Lower lobe of right lung (tissue), 2 donors: ENCODE measurements around the gene CADM1. TPM values are rescaled to one million over a fixed set of nuclear protein-coding genes. Genes with fewer than 3 reads are reported as not detected.

Experiments used
- ATAC-seq, 2 donors: fragments of 200-7000 bp; cut with Tn5 transposase; one replicate each; pipeline ENCODE4 v1.9.1; 2020 to 2022; ENCODE audit warnings: mild to moderate bottlenecking in 2 of 2, moderate library complexity in 2 of 2
- DNase-seq: peaks from one replicate; pipeline ENCODE4 v3.0.0-alpha.2; 2020
- H3K27ac ChIP-seq: fragments of 200-600 bp; one replicate; pipeline ENCODE4 v1.8.0; 2022
- H3K27me3 ChIP-seq: fragments of 200-600 bp; one replicate; pipeline ENCODE4 v1.8.0; 2022; ENCODE audit warnings: low read depth
- H3K36me3 ChIP-seq: fragments of 200-600 bp; one replicate; pipeline ENCODE4 v1.8.0; 2022; ENCODE audit warnings: mild to moderate bottlenecking
- H3K4me1 ChIP-seq: fragments of 200-600 bp; one replicate; pipeline ENCODE4 v1.8.0; 2022
- H3K4me3 ChIP-seq: fragments of 200-600 bp; one replicate; pipeline ENCODE4 v1.8.0; 2022; ENCODE audit warnings: mild to moderate bottlenecking
- H3K9me3 ChIP-seq: fragments of 200-600 bp; one replicate; pipeline ENCODE4 v1.8.0; 2022
- intact Hi-C: fragments of 100-400 bp; cut with DNase I; formaldehyde crosslinking; loops from one replicate; pipeline ENCODE4 v1.11.0; 2022
- total RNA-seq: library from RNA; stranded (reverse); fragmentation: NEBNext Ultra II Directional; extraction: Animal tissue kit (Norgen Biotek cat#: 25700); gene quantifications from one replicate; pipeline ENCODE4 v1.2.1, GENCODE V29; 2021
- TF ChIP-seq, protein P1 (sequence below): fragments of 200-600 bp; IDR thresholded peaks from one replicate; pipeline ENCODE4 v1.8.0; 2022; ENCODE audit warnings: antibody characterized with exemption, mild to moderate bottlenecking
- donor health status: DM: no; HTN: yes; CAD: no; lungs with severe emphysema.

The CADM1 gene
- total RNA-seq, 1 donor from 2014 or later, result 149 TPM

DNA sequence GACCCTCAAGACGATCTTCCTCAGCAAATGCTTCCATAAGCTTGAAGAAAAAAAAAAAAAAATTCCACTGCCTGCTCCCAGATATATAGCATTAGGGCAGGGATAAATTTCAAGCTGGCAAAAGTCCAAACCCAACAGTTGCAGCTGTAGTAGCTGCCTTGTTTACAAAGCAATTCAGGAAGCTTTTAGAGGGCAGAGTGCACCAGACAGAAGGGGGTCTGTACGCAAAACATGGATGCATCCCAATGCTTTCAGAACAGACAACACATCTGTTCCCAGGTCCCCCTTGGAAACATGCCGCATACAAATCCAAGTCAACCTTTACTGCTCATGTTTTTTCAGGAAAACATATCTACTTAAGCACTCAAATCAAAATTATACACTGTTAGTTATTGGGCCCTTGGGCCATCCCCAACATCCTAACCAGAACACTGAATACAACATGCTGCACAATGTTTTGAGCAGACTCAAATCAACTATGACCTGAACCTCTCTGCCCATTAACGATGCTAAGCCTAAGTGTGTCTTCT lies 94.5 kb downstream of the CADM1 start:
- H3K9me3 ChIP-seq, result no peaks in the 10 kb centered on the region
- no peaks in the 10 kb centered on the region for H3K36me3 ChIP-seq
- peaks cover 11% of the 10 kb centered on the region for H3K4me1 ChIP-seq
- H3K27ac ChIP-seq, result no peak overlapping the region
- DNase-seq (no peak), ATAC-seq (no peak)
- intact Hi-C loops, result no loop called here
- TF ChIP-seq, protein P1, sequence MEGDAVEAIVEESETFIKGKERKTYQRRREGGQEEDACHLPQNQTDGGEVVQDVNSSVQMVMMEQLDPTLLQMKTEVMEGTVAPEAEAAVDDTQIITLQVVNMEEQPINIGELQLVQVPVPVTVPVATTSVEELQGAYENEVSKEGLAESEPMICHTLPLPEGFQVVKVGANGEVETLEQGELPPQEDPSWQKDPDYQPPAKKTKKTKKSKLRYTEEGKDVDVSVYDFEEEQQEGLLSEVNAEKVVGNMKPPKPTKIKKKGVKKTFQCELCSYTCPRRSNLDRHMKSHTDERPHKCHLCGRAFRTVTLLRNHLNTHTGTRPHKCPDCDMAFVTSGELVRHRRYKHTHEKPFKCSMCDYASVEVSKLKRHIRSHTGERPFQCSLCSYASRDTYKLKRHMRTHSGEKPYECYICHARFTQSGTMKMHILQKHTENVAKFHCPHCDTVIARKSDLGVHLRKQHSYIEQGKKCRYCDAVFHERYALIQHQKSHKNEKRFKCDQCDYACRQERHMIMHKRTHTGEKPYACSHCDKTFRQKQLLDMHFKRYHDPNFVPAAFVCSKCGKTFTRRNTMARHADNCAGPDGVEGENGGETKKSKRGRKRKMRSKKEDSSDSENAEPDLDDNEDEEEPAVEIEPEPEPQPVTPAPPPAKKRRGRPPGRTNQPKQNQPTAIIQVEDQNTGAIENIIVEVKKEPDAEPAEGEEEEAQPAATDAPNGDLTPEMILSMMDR, result no peak
- no peak overlapping the region for H3K4me3 ChIP-seq
- no peaks in the 10 kb centered on the region for H3K27me3 ChIP-seq

DNA sequence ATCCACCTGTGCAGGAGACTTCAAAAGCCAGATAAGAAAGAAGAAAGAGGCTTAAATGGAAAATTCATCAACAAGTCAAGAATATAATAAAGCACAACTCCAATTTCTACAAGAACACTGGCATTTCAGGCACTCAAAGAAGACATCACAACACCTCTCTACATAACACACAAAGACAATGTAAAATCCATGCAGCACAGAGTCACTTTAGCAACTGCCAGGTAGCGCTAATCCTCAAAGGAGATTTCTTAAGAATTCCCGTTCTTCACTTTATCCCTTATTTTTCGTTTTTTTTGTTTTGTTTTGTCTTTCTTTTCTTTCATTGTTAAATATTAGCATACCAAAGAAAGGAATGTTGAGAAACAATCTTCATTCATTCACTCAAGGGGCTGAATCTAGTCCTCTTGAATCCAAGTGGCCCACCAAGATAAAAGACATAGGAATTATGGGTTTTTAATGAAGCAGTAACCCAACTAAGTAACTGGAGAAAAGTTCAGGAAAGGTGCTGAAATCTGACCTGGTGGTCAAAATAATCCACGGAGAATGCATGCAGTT lies 95.0 kb downstream of the CADM1 start:
- TF ChIP-seq, protein P1, result no peak
- no peak for ATAC-seq
- peaks cover 11% of the 10 kb centered on the region for H3K4me1 ChIP-seq
- no peaks in the 10 kb centered on the region for H3K36me3 ChIP-seq
- no peak overlapping the region for H3K4me3 ChIP-seq
- H3K27me3 ChIP-seq, result no peaks in the 10 kb centered on the region
- no peaks in the 10 kb centered on the region for H3K9me3 ChIP-seq
- DNase-seq, result no peak
- intact Hi-C loops, result no loop called here
- no peak overlapping the region for H3K27ac ChIP-seq

DNA sequence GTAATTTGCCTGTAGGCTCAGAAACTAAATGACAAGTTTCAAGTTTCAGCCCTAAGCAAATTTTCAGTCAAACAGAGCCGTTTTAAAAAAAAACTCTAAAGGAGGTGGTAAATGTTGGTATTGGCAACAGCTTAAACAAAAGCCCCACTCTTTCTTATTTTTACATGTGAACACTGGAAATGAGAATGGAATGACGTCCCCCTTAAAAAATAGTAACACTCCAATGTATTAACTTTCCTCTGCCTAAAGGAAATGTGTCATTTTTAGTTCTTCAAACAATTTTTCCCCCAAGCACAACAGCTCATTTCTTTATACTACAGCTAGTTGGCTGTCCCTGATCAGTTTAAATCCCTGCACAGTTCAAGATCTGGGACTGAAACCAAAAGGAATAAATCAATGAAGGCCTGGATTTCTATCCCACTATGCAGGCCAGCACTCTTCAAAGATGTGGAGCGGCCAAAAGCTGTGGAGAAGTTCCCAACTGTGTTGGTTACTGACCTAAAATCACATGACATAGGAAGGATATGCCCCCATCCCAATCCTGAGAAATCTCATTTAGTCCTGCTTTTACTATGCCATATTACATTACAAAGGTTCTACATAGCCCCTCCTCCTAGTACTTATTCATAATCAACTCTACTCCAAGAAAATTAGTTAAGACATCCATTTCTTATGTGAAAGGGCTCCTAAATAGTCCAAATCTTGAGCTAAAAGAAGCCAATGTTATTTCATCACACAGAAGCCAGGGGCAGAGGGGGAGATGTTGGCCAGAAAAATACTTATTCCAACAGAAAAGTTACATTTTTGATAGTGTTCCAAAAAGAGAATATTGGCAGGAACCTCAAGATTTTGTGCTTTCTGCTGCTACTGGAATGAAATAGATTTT lies 95.9 kb downstream of the CADM1 start:
- Histone ChIP-seq H3K36me3 (no peaks in the 10 kb centered on the region), H3K9me3 (no peaks in the 10 kb centered on the region), H3K4me1 (peaks cover 11% of the 10 kb centered on the region), H3K27me3 (no peaks in the 10 kb centered on the region), H3K4me3 (no peak overlapping the region), H3K27ac (no peak overlapping the region)
- intact Hi-C loops, result no loop called here
- TF ChIP-seq, protein P1, result no peak
- ATAC-seq (peak; percentile 45 to 68), DNase-seq (no peak)

DNA sequence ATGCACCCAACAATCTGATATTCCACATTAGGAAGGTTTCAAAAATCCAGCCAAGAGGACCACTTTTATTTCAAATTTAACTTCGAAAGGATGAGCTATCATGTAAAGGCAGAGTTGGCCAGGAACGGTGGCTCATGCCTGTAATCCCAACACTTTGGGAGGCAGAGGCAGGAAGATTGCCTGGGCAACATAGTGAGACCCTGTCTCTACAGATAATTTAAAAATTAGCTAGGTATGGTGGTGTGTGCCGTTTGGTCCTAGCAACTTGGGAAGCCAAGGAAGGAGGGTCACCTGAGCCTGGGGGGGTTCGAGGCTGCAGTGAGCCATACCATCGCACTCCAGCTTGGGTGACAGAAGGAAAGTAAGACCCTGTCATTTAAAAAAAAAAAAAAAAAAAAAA lies 96.7 kb downstream of the CADM1 start:
- no peak overlapping the region for H3K4me3 ChIP-seq
- TF ChIP-seq, protein P1, result no peak
- H3K27ac ChIP-seq, result no peak overlapping the region
- no peaks in the 10 kb centered on the region for H3K36me3 ChIP-seq
- DNase-seq (no peak), ATAC-seq (no peak)
- peaks cover 11% of the 10 kb centered on the region for H3K4me1 ChIP-seq
- no peaks in the 10 kb centered on the region for H3K27me3 ChIP-seq
- H3K9me3 ChIP-seq, result no peaks in the 10 kb centered on the region
- intact Hi-C loops, result no loop called here

DNA sequence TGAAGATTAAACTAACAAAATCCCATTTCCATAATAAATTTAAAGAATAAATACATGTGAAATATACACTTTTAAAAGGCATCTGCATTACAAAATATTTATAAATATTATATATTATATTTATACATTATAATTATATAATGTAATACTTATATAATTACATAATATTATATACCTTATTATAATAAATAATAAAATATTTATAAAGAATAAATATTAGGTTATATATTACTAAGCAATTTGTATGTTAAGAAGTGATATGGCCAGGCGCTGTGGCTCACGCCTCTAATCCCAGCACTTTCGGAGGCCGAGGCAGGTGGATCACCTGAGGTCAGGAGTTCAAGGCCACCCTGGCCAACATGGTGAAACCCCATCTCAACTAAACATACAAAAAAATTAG lies 97.8 kb downstream of the CADM1 start:
- ATAC-seq, result no peak
- intact Hi-C loops, result no loop called here
- no peak overlapping the region for H3K27ac ChIP-seq

More for the DNA sequence above, 97.8 kb downstream of the CADM1 start:
- no peaks in the 10 kb centered on the region for H3K9me3 ChIP-seq
- TF ChIP-seq, protein P1, result no peak
- no peaks in the 10 kb centered on the region for H3K27me3 ChIP-seq
- H3K4me1 ChIP-seq, result peaks cover 11% of the 10 kb centered on the region
- H3K36me3 ChIP-seq, result no peaks in the 10 kb centered on the region
- H3K4me3 ChIP-seq, result no peak overlapping the region
- DNase-seq, result no peak
